SK-N-SH (cell line): ENCODE measurements around the gene DSCAM.

Source experiments
- CHD2 ChIP-seq: fragments of 150-350 bp; IDR thresholded peaks from 2 replicates; pipeline ENCODE4 v1.6.1; 2018; ENCODE audit warnings: low read length; ENCODE audit not compliant: partially characterized antibody
- CTCF ChIP-seq: fragments of 200-600 bp; sonication (generic); IDR thresholded peaks from 2 replicates; pipeline ENCODE4 v1.6.1; 2017; ENCODE audit warnings: antibody characterized with exemption, mild to moderate bottlenecking, moderate library complexity
- EZH2phosphoT487 ChIP-seq: fragments of 200-600 bp; sonication (generic); IDR thresholded peaks from 2 replicates; pipeline ENCODE4 v1.6.1; 2017; ENCODE audit warnings: low read depth, mixed run types, mild to moderate bottlenecking, antibody characterized with exemption, moderate library complexity, borderline replicate concordance
- FOXJ3 ChIP-seq: sonication (generic); formaldehyde crosslinking; IDR thresholded peaks from 2 replicates; pipeline ENCODE4 v1.5.1; 2020; ENCODE audit warnings: mild to moderate bottlenecking, missing genetic modification reagents
- IRF3 ChIP-seq: fragments of 150-350 bp; IDR thresholded peaks from 2 replicates; pipeline ENCODE4 v1.6.1; 2016; ENCODE audit warnings: mild to moderate bottlenecking, low read depth, low read length
- JUND ChIP-seq: IDR thresholded peaks from 2 replicates; pipeline ENCODE4 v1.4.0; 2012
- POLR2AphosphoS5 ChIP-seq: IDR thresholded peaks from 2 replicates; pipeline ENCODE4 v1.6.1; 2012; ENCODE audit warnings: low read depth, low read length
- RAD21 ChIP-seq: IDR thresholded peaks from 2 replicates; pipeline ENCODE4 v1.6.1; 2012; ENCODE audit warnings: mild to moderate bottlenecking, low read length
- REST ChIP-seq: IDR thresholded peaks from 2 replicates; pipeline ENCODE4 v1.6.1; 2012; ENCODE audit warnings: mild to moderate bottlenecking, low read depth, low read length, moderate library complexity
- SIN3A ChIP-seq: IDR thresholded peaks from 2 replicates; pipeline ENCODE4 v1.6.1; 2012; ENCODE audit warnings: low read depth, mild to moderate bottlenecking, low read length, moderate library complexity, borderline replicate concordance
- SMC3 ChIP-seq: IDR thresholded peaks from 2 replicates; pipeline ENCODE4 v1.6.1; 2012; ENCODE audit warnings: low read depth, low read length, improper control_type of control experiment
- TAF1 ChIP-seq: IDR thresholded peaks from 2 replicates; pipeline ENCODE4 v1.6.1; 2012; ENCODE audit warnings: low read depth, mild to moderate bottlenecking, low read length, moderate library complexity, borderline replicate concordance
- USF2 ChIP-seq: fragments of 150-350 bp; IDR thresholded peaks from 2 replicates; pipeline ENCODE4 v1.6.1; 2017; ENCODE audit warnings: antibody characterized with exemption, low read length, low read depth, borderline replicate concordance
- TF ChIP-seq, protein P1 (sequence below): IDR thresholded peaks from 2 replicates; pipeline ENCODE4 v1.4.0; 2012; ENCODE audit warnings: low read depth

GRCh38 chr21:40356644-40357043 lies 490.3 kb downstream of the DSCAM start:
- TF ChIP-seq CTCF, result no peak
- no peak for TF ChIP-seq TAF1
- no peak for TF ChIP-seq POLR2AphosphoS5
- TF ChIP-seq USF2, result no peak
- no peak for TF ChIP-seq SIN3A
- no peak for TF ChIP-seq JUND
- TF ChIP-seq IRF3, result no peak
- no peak for TF ChIP-seq FOXJ3 (CRISPR knock-in tag)
- no peak for TF ChIP-seq EZH2phosphoT487
- TF ChIP-seq SMC3, result no peak
- TF ChIP-seq RAD21, result no peak
- no peak for TF ChIP-seq CHD2
- no peak for TF ChIP-seq REST
- TF ChIP-seq, protein P1, sequence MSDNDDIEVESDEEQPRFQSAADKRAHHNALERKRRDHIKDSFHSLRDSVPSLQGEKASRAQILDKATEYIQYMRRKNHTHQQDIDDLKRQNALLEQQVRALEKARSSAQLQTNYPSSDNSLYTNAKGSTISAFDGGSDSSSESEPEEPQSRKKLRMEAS, result no peak
